Effector memory CD4-positive, alpha-beta T cell (primary cell): ENCODE data around the gene PLEKHG3.
A peak's percentile ranks its signal among the peaks of the same experiment; 100 is the strongest.

ENCODE experiments used
- DNase-seq, 3 donors: peaks; one replicate each; pipeline ENCODE4 v3.0.0-alpha.2; 2020
- H3K27ac ChIP-seq: 2 replicates; pipeline ENCODE4 v1.7.0; 2013; ENCODE audit warnings: mild to moderate bottlenecking, low read length, moderate library complexity; ENCODE audit not compliant: insufficient read depth, poor library complexity, severe bottlenecking
- H3K27me3 ChIP-seq: replicated peaks from 2 replicates; pipeline ENCODE4 v1.7.0; 2013; ENCODE audit warnings: mild to moderate bottlenecking, low read length; ENCODE audit not compliant: insufficient read depth, control insufficient read depth, poor library complexity, severe bottlenecking
- H3K36me3 ChIP-seq: 2 replicates; pipeline ENCODE4 v1.7.0; 2013; ENCODE audit warnings: mild to moderate bottlenecking, low read length, moderate library complexity; ENCODE audit not compliant: control insufficient read depth, insufficient read depth
- H3K4me1 ChIP-seq: 2 replicates; pipeline ENCODE4 v1.7.0; 2013; ENCODE audit warnings: low read length, mild to moderate bottlenecking; ENCODE audit not compliant: control insufficient read depth, insufficient read depth, poor library complexity, severe bottlenecking
- H3K4me3 ChIP-seq: 2 replicates; pipeline ENCODE4 v1.7.0; 2013; ENCODE audit warnings: low read length, low read depth, mild to moderate bottlenecking; ENCODE audit not compliant: insufficient read depth, poor library complexity, severe bottlenecking
- H3K9me3 ChIP-seq: 2 replicates; pipeline ENCODE4 v1.7.0; 2013; ENCODE audit warnings: mild to moderate bottlenecking, low read length, moderate library complexity; ENCODE audit not compliant: control insufficient read depth

PLEKHG3 gene

DNA sequence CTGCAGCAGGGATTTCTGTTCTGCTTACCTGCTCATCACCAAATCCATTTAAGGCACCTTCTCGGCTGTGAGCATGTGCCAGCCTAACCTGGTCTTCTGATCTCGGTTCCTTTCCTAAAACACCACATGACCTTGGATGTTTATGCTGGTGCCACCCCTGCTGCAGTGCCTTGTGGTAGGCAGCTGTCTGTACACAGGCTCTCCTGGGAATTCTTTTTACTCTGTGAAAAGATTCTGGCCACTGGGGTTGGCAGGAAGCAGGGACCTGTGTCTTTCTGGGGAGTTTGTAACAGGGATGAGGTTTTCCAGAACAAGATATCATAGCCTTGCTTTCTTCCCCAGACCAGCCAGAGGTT, 10.4 kb upstream of the PLEKHG3 start:
- Histone ChIP-seq H3K27ac (no peak overlapping the region), H3K4me1 (peaks cover 37% of the 10 kb centered on the region), H3K27me3 (no peaks in the 10 kb centered on the region), H3K4me3 (no peak overlapping the region), H3K9me3 (no peaks in the 10 kb centered on the region), H3K36me3 (no peaks in the 10 kb centered on the region)
- DNase-seq: no peak

- Histone ChIP-seq H3K4me3 (no peak overlapping the region), H3K27me3 (no peaks in the 10 kb centered on the region), H3K27ac (no peak overlapping the region), H3K9me3 (no peaks in the 10 kb centered on the region), H3K4me1 (peaks cover 35% of the 10 kb centered on the region), H3K36me3 (no peaks in the 10 kb centered on the region)
- no peak for DNase-seq
These were observed 9.2 kb upstream of the PLEKHG3 start for GRCh38 chr14:64695071-64695470.

- no peaks in the 10 kb centered on the region for H3K36me3 ChIP-seq
- H3K4me3 ChIP-seq: no peak overlapping the region
- H3K9me3 ChIP-seq: no peaks in the 10 kb centered on the region
- DNase-seq: no peak
- H3K27me3 ChIP-seq: no peaks in the 10 kb centered on the region
- peaks cover 35% of the 10 kb centered on the region for H3K4me1 ChIP-seq
- peak overlapping the region; percentile 31 for H3K27ac ChIP-seq
These were observed 7.8 kb upstream of the PLEKHG3 start for GRCh38 chr14:64696355-64696857.

GRCh38 chr14:64698903-64699302, 5.3 kb upstream of the PLEKHG3 start:
- Histone ChIP-seq H3K4me3 (no peak overlapping the region), H3K9me3 (no peaks in the 10 kb centered on the region), H3K4me1 (peaks cover 51% of the 10 kb centered on the region), H3K27ac (peak overlapping the region; percentile 45), H3K36me3 (no peaks in the 10 kb centered on the region), H3K27me3 (no peaks in the 10 kb centered on the region)
- no peak for DNase-seq

- H3K4me1 ChIP-seq: peaks cover 53% of the 10 kb centered on the region
- no peaks in the 10 kb centered on the region for H3K36me3 ChIP-seq
- H3K27me3 ChIP-seq: no peaks in the 10 kb centered on the region
- no peak overlapping the region for H3K4me3 ChIP-seq
- no peaks in the 10 kb centered on the region for H3K9me3 ChIP-seq
- no peak for DNase-seq
- no peak overlapping the region for H3K27ac ChIP-seq
These were observed 3.9 kb upstream of the PLEKHG3 start for GRCh38 chr14:64700290-64700689.

DNA sequence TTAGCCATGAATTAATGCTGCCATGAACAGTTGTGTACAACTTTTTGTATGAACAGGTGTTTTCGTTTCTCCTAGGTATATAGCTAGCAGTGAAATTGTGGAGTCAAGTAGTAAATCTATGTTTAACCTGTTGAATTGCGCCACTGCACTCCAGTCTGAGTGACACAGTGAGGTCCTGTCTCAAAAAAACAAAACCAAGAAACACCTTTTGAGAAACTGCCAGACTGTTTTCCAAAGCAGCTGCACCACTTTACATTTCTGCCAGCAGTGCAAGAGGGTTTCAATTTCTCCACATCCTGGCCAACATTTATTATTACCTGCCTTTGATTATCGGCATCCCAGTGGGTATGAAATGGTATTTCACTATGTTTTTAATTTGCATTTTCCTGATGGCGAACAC, 3.3 kb upstream of the PLEKHG3 start:
- Histone ChIP-seq H3K4me1 (peaks cover 59% of the 10 kb centered on the region), H3K27me3 (no peaks in the 10 kb centered on the region)
- no peak for DNase-seq

DNA sequence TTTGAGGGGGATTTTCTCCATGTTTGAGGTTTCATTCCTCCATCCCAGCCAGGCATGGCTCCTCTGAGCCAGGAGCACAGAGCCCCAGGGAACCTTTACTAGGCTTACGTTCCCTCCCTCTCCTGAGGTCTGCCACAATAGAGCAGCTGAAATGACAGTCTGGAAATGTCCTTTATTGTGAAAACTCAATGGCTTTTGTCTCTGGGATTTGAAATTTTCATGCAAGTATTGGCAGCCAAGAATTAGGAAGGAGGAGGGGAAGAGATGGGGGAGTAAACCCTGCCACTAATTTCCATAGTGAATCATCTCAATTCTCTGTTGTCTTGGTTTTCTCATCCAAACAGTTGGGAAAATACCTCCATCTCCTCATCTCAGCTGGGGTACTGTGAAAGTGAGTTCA, 2.6 kb upstream of the PLEKHG3 start:
- Histone ChIP-seq H3K9me3 (no peaks in the 10 kb centered on the region), H3K27ac (no peak overlapping the region), H3K27me3 (no peaks in the 10 kb centered on the region), H3K4me3 (no peak overlapping the region), H3K4me1 (peaks cover 59% of the 10 kb centered on the region), H3K36me3 (no peaks in the 10 kb centered on the region)
- no peak for DNase-seq

More for the DNA sequence above, 3.3 kb upstream of the PLEKHG3 start:
- H3K9me3 ChIP-seq: no peaks in the 10 kb centered on the region
- no peaks in the 10 kb centered on the region for H3K36me3 ChIP-seq
- H3K27ac ChIP-seq: no peak overlapping the region
- no peak overlapping the region for H3K4me3 ChIP-seq

GRCh38 chr14:64702493-64703394, 1.5 kb upstream of the PLEKHG3 start:
- Histone ChIP-seq H3K4me3 (peak overlapping the region; percentile 79), H3K4me1 (peaks cover 59% of the 10 kb centered on the region), H3K36me3 (no peaks in the 10 kb centered on the region), H3K27ac (peak overlapping the region; percentile 90), H3K9me3 (no peaks in the 10 kb centered on the region), H3K27me3 (no peaks in the 10 kb centered on the region)
- DNase-seq: peak in 1 of 3 donors; percentile 43

GRCh38 chr14:64703395-64704142, 655 bp upstream of the PLEKHG3 start:
- DNase-seq: no peak

More at GRCh38 chr14:64703395-64704142, 655 bp upstream of the PLEKHG3 start:
- Histone ChIP-seq H3K4me1 (peaks cover 57% of the 10 kb centered on the region), H3K36me3 (no peaks in the 10 kb centered on the region), H3K27ac (peak overlapping the region; percentile 90), H3K27me3 (no peaks in the 10 kb centered on the region), H3K9me3 (no peaks in the 10 kb centered on the region), H3K4me3 (peak overlapping the region; percentile 79)
